ENCODE data around the gene SNRPF. TPM values are rescaled to one million over a fixed set of nuclear protein-coding genes. Genes with fewer than 3 reads are reported as not detected.

The SNRPF gene
- total and polyA plus RNA-seq, 8 donors: 10.9 to 55.4 (median 31.2) TPM; not detected in 2

DNA sequence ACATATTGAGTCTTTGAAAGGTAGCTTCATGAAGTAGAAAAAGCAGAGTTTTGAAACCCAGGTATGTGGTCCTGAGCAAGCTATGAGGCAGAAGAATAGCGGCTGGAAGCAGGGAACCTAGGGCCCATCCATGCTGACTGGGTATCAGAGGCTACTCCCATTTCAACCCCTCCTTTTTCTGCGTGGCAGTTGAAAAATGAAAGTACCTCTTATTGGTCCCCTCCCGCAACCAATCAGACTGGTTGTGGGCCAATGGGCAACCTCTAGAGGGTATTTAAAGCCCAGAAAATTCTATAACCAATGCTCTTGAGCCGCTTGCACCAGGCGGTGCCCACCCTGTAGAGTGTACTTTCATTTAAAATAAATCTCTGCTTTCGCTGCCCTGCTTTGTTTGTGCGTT is 1.6 kb upstream of the SNRPF start:
- DNase-seq: no peak
- H3K4me3 ChIP-seq: no peak overlapping the region
- WGBS, 5 donors: 90 to 96% (median 92%) methylated on average over 7 of the region's 7 CpGs
- no peak overlapping the region for H3K27ac ChIP-seq
- H3K27me3 ChIP-seq: no peaks in the 10 kb centered on the region
- TF ChIP-seq, protein P1, sequence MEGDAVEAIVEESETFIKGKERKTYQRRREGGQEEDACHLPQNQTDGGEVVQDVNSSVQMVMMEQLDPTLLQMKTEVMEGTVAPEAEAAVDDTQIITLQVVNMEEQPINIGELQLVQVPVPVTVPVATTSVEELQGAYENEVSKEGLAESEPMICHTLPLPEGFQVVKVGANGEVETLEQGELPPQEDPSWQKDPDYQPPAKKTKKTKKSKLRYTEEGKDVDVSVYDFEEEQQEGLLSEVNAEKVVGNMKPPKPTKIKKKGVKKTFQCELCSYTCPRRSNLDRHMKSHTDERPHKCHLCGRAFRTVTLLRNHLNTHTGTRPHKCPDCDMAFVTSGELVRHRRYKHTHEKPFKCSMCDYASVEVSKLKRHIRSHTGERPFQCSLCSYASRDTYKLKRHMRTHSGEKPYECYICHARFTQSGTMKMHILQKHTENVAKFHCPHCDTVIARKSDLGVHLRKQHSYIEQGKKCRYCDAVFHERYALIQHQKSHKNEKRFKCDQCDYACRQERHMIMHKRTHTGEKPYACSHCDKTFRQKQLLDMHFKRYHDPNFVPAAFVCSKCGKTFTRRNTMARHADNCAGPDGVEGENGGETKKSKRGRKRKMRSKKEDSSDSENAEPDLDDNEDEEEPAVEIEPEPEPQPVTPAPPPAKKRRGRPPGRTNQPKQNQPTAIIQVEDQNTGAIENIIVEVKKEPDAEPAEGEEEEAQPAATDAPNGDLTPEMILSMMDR (IDR thresholded peaks at IDR 0.05): no peak
- TF ChIP-seq POLR2AphosphoS5 (IDR thresholded peaks at IDR 0.05): no peak
- no peak for TF ChIP-seq EP300 (IDR thresholded peaks at IDR 0.05)
- TF ChIP-seq POLR2A (IDR thresholded peaks at IDR 0.05): no peak
- intact Hi-C loops (cut with DNase I; ENCODE audit: low total_unique reads): no loop called here
- no peaks in the 10 kb centered on the region for H3K9me3 ChIP-seq
- H3K36me3 ChIP-seq: peaks cover 2 to 12% (median 11%) of the 10 kb centered on the region in 4 donors
- H3K4me1 ChIP-seq: peaks cover 17 to 30% (median 29%) of the 10 kb centered on the region in 4 donors

- intact Hi-C loops (cut with DNase I; ENCODE audit: low total_unique reads): no loop called here
- Histone ChIP-seq H3K9me3 (no peaks in the 10 kb centered on the region), H3K4me3 (peak overlapping the region; percentile 71 to 95 (median 72)), H3K27ac (no peak overlapping the region), H3K27me3 (no peaks in the 10 kb centered on the region), H3K4me1 (peaks cover 17 to 32% (median 29%) of the 10 kb centered on the region in 4 donors), H3K36me3 (peaks cover 7 to 19% (median 18%) of the 10 kb centered on the region in 4 donors)
- WGBS, 5 donors: 59 to 73% (median 62%) methylated on average over 18 of the region's 18 CpGs
- TF ChIP-seq EP300 (IDR thresholded peaks at IDR 0.05) (no peak), POLR2AphosphoS5 (IDR thresholded peaks at IDR 0.05) (no peak), POLR2A (IDR thresholded peaks at IDR 0.05) (no peak)
- TF ChIP-seq, protein P1 (IDR thresholded peaks at IDR 0.05): no peak
- DNase-seq: no peak
Observed at GRCh38 chr12:95857799-95858198, 953 bp upstream of the SNRPF start.

DNA sequence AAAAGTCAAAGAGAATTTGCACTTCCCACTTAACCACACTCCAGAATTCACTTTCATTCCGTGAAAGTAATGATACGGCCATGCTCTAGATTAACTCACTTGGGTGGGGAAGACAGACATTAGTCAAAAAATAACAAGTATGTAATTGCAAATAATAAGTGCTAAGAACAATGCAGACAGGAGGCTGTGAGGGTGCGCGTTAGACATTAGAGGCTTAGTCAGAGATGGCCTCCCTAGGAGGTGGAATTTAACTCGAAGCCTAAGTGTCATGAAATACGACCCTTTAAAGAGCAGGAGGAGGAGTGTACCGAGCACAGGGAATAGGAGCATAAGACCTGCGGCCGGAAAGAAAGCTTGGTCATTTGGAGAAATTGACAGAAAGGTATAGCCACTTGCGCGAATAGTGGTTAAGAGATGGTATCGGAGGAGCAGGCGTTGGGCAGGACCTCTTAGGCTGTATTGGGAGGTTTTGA is 628 bp downstream of the SNRPF start:
- no peaks in the 10 kb centered on the region for H3K27me3 ChIP-seq
- WGBS, 5 donors: 1% methylated on average over 13 of the region's 13 CpGs
- peak in 1 of 2 donors; percentile 30 for DNase-seq
- TF ChIP-seq POLR2AphosphoS5 (IDR thresholded peaks at IDR 0.05): no peak
- TF ChIP-seq POLR2A (IDR thresholded peaks at IDR 0.05): no peak
- TF ChIP-seq, protein P1 (IDR thresholded peaks at IDR 0.05): no peak
- no peak for TF ChIP-seq EP300 (IDR thresholded peaks at IDR 0.05)
- H3K4me3 ChIP-seq: peak overlapping the region; percentile 71 to 95 (median 72)
- intact Hi-C loops (cut with DNase I; ENCODE audit: low total_unique reads): no loop called here
- H3K4me1 ChIP-seq: peaks cover 17 to 39% (median 29%) of the 10 kb centered on the region in 4 donors
- H3K27ac ChIP-seq: peak overlapping the region; percentile 76 to 92 (median 88)
- peaks cover 14 to 33% (median 32%) of the 10 kb centered on the region in 4 donors for H3K36me3 ChIP-seq
- H3K9me3 ChIP-seq: no peaks in the 10 kb centered on the region

DNA sequence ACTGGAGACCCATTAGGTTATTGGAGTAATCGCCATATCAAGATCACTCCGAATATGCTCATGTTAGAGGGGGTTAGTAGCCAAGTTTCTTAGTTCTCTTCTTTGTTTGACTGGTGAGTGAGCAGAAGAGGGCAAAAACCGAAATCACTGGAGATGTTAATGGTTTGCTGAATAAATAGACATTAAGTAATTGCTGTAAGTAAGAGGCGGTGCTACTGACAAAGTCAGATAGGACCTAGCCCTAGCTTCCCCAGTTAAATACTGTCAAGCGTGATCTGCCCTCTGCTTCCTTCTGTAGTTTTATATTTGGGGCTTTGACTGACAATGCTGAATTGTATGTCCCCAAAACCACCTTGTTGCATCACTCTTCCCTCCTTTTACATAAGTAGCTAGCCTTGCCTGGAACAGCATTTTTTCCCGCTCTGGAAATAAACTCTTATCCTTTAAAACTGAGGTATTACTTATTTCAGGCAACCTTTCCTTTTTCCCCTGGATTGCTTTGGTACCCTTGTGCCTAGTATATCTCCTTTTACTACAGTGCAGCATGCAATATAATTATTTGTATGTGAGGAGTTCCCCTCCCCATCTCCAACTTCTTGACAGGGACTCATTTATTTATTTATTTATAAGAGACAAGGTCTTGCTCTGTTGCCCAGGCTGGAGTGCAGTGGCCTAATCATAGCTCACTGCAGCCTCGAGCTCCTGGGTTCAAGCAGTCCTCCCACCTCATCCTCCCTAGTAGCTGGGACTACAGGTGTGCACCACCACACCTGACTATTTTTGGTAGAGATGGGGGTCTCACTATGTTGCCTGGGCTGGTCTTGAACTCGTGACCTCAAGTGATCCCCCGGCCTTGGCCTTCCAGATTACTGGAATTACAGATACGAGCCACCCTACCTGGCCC is 1.4 kb downstream of the SNRPF start:
- TF ChIP-seq POLR2A (IDR thresholded peaks at IDR 0.05): no peak
- TF ChIP-seq EP300 (IDR thresholded peaks at IDR 0.05): no peak
- TF ChIP-seq, protein P1 (IDR thresholded peaks at IDR 0.05): no peak
- TF ChIP-seq POLR2AphosphoS5 (IDR thresholded peaks at IDR 0.05): no peak
- intact Hi-C loops (cut with DNase I; ENCODE audit: low total_unique reads): no loop called here
- 54 to 64% (median 60%) methylated on average over 10 of the region's 10 CpGs for WGBS, 5 donors
- H3K9me3 ChIP-seq: no peaks in the 10 kb centered on the region
- H3K36me3 ChIP-seq: peaks cover 14 to 41% (median 39%) of the 10 kb centered on the region in 4 donors
- H3K4me1 ChIP-seq: peaks cover 17 to 41% (median 29%) of the 10 kb centered on the region in 4 donors
- no peaks in the 10 kb centered on the region for H3K27me3 ChIP-seq
- H3K27ac ChIP-seq: no peak overlapping the region
- DNase-seq: no peak
- peak overlapping the region; percentile 71 to 95 (median 72) for H3K4me3 ChIP-seq

Measured in stomach (tissue), 9 donors.